NCI-H2227 (cell line): ENCODE results near the gene PGS1.

ENCODE experiments used
- DNase-seq: peaks from one replicate; lab custom pipeline; 2025; ENCODE audit not compliant: unreplicated experiment; lab: John Stamatoyannopoulos, UW

The PGS1 gene

DNA sequence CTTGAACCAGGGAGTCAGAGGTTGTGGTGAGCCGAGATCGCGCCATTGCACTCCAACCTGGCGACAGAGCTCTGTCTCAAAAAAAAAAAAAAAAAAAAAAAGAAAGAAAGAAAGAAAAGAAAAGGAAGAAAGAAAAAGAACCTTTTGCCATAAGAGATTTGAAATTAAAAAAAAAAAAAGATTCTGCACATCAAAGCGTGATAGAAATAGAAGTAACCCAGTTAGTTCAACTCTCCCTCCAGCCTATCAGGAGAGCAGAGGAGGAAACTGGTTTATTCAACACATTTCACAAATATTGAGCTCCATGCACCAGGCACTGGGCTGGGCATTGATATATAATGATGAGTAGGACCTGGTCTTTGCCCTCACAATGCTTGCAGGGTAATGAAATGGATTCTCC lies 16.2 kb upstream of the PGS1 start:
- DNase-seq: no peak

DNA sequence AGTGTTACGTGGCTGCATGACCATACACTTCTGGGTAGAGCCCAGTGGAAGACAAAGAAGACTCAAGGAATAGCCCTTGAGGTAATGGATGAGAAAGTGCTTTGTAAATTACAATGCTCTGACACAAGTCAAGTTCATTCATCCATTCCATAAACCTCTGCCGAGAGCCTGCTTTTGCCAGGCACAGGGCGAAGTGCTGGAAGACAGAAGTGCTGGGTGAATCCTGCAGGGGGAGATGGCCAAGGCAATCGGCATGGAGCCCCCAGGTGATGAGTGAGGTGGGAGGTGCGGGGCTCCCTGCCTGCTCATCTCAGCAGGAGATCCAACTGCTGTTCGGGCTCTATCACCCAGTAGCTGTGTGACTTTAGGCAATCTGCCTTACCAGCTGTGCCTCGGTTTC lies 15.8 kb upstream of the PGS1 start:
- no peak for DNase-seq

DNA sequence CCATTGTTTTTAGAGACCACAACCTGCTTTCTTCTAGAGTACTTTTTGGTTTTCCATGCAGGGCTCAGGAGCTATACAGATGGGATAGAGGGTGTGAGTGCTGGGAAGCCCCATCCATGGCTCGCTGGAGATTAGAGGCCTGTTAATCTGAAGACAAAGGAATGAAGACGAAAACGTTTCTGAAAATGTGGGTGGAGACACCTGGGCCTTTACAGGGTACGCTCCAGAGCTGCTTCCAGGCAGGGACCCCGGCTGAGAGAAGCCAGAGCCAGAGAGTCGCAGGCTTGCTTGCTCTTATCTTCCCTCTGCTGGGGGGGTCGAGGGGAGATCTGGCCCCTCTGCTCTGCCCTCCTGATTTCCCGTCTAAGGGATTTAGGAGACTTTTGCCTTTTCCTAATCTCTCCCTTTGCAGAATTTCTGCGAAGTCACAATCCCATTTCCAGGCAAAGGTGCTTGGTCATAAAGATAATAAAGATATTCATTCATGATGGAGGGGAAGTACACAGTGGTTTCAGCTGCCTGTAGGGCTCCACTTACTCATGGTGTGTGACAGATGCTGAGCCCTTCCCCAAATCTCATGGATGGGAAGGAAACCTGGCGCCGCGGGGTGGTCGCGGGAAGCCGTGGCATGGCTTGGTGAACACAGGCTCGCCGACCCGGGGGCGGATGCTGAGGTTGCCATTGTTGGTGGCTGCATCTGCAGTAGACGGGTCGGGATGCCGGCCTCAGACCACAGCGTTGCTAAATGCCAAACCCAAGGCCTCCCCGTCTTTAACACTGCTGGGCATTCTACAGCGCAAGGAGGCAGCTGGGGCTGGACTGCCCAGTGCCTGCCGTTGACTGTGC lies 13.8 kb upstream of the PGS1 start:
- no peak for DNase-seq

DNA sequence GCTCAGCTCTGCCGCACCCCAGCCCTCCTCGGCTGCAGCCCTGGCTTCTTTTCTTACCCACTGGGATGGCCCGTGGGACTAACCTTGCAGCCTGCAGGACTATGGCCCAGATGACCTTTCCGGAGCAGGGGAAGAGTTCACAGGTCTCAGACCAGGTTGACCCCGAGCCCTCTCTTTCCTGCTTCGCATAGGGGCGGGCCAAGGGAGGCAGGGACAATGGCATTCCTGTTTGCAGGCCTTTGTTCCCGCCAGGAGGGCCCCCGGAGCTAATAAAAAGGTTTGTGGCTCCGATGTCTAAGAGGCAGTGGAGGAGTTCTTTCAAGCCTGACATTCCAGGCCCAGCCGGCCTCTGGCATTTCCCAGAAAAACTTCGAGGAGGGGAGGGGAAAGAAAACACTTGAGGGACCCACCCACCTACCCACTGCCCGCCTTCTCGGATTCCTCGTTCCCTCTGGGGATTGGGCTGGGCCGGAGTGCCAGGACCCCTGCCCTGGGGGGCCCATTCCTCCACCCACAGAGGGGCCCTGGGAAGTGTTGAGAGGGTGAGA lies 12.8 kb upstream of the PGS1 start:
- no peak for DNase-seq

DNA sequence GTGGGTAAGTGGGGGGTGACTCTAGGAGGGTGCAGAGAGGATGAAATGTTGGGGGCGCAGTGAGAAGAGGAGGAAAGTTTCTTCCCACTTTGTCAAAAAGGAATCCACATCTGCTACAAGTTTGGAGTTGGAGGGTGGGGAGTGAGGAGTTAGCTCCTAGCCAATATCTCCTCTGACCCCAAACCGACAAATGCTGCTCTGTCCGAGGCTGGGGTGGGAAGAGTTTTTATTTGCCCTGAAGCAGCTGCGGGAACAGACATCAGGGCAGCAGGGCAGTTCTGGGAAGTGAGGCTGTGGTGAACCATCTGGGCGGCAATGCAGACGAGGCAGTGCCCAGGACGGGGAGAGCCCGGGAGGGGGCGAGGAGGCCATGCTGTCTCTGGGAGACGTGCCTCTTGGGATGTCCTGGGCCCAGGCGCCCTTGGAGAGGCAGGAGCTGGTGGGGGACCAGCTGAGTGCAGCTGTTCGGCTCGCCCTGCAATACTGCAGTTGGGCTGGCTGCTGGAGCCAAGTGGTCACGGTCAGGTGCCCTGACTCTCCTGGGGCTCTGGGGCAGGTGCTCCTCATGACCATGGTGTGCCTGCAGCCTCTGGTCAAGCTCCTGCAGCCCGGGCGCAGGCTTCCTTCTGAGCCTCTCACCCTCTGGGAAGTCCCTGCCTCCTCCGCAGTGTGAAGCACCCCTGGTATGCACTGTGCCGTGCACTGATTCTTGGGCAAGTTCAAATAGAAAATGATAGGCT lies 12.2 kb upstream of the PGS1 start:
- DNase-seq: no peak

DNA sequence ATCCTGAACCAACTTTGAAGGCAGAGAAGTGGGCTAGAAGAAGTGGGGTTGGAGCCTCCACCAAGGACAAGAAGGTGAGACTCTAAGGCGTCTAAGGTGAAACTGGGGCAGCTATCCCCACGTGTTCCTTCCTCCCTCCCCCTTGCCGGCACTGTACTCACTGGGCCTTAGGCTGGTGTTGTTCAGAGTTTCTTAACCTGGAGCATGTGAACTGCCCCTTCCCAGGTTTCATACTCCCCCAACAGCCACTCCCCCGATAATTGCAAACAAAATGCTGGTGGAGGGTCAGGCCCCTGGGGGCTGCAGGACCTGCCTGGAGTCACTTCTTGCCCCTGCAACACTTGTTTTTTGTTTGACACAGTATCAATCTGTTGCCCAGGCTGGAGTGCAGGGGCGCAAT lies 11.3 kb upstream of the PGS1 start:
- DNase-seq: no peak

DNA sequence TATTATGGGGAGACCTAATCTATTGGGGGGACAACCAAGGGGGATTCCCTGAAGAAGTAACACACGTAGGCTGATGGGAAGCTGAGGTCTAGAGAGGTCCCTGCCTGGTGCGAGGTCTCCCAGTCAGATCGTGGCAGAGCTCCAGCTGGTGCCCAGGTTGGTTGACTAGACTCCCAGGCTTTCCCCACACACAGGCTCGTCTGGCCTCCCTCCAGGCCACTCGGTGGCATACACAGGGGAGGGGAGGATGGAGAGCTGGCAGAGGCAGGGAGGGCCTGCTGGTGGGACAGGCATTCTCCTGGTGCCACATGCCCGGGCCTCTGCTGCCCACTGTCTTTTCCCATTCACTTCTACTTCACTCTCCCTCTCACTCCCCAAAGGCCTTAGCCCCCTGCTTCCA lies 10.1 kb upstream of the PGS1 start:
- no peak for DNase-seq

DNA sequence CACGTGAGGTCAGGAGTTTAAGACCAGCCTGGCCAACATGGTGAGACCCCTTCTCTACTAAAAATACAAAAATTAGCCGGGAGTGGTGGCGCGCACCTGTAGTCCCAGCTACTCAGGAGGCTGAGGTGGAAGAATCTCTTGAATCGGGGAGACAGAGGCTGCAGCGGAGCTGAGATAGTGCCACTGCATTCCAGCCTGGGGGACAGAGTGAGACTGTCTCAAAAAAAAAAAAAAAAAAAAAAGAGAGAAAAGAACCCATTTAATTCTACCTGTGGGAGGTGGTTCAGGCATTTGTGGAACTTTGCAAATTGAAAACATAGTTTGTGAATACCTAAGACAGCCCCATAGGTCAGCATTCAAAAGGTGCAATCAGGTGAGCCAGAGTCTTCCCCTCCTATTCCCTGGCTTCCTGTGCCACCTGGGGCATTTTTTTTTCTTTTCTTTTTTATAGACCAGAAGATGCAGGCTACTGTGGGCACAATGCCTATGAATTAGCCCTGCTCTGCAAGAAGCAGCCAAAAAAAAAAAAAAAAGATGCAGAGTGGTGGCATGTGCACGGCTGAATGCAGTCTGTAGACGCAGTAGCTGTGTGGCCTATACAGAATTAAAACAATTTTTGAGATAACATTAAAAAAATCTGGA lies 9.5 kb upstream of the PGS1 start:
- no peak for DNase-seq

DNA sequence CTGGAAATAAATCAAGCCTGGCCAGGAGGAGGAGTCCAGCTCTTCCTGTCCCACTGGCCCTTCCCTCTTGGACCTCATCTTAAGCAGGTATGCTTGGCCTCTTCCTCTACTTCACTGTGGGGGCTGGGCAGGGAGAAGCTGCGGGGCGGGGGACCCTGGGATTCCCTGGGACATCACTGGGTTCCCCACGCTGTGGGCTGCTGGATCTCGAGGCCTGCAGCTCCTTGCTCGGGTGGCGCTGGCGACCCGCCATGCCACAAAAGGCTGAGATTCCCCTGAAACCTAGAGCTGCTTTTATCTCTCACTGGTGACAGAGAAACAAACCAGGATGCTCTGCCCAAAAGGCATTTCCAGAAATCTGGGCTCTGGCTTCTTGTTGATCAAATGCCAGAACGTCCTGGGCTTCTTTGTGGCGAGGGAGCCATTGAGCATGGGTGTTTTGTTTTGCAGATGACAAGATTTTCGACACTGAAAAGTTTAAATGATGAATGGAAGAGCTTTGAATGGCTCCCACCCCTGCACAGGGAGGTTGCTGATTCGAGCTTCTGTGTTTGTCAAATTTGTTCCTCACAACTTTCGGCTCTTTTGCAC lies 8.6 kb upstream of the PGS1 start:
- no peak for DNase-seq

DNA sequence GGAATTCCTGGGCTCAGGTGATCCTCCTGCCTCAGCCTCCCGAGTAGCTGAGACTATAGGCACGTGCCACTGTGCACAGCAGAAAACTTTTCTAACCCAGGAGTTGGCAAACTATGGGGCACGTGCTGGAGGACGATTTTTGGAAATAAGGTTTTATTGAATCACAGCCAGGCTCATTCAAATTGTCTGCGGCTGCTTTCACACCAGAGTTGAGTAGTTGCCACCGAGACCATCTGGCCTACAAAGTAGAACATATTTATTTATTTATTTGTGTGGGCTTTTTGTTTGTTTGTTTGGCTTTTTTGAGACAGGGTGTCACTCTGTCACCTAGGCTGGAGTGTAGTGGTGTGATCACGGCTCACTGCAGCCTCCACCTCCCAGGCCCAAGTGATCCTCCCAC lies 7.4 kb upstream of the PGS1 start:
- no peak for DNase-seq

DNA sequence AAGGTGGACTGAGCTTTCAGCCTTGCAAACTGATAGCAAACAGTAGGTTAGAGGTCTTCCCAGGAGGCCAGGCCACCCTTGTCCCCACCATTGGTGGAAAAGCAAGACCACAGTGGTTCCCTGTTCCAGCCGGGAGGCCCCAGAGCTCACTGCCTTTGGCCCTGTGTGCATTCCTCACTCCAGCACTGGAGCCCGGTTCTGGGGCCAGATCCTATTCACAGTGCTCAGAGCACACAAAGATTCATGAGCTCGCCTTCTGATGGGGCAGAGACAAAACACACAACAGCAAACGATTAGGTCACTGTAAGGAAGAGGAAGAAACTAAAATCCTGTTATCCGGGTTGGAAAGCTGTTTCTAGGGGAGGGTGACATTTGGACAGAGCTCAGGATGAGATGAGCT lies 5.6 kb upstream of the PGS1 start:
- no peak for DNase-seq

DNA sequence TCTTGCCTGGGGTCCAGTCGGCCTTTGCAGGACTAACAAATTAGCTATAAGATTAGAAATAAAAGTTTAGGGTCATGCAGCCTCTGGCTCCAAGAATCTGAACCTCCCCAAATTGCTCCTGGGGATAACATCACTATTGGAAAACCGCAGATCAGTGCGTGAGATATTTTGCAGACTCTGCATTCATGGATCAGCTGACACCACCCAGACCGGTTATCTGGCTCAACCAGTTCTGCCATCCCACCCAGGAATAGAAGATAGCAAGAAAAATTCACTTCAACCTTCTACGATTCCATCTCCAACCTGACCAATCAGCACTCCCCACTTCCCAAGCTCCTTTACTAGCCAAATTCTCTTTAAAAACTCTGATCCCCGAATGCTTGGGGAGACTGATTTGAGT lies 4.3 kb upstream of the PGS1 start:
- DNase-seq: no peak

DNA sequence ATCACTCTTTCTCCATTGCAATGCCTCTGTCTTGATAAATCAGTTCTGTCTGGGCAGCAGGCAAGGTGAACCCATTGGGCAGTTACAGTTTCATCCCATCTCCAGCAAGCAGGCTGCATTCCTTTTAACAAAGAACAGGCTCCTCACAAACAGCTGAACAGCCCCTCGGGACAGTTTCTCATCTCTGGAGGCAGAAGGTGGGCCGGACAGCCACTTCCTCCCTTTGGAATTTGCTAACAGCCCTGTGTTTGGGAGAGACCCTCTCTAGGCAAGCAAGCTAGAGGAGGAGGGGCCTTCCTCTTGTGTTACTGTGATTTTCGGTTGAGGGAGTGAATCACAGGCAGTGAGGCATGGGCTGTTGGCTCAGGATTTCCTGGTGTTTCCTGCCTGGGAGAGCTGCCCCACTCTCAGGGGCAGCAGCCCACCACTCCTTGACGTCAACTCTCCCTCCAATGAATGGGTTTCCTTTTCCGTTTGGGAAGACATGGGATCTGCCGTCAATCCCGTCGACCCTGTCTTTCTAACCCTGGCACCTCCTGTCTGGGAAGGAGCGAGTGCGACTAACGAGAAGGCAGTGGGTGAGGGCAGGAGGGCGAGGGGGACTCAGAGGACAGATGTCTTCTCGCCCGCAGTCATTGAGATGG lies 3.7 kb upstream of the PGS1 start:
- DNase-seq: no peak

DNA sequence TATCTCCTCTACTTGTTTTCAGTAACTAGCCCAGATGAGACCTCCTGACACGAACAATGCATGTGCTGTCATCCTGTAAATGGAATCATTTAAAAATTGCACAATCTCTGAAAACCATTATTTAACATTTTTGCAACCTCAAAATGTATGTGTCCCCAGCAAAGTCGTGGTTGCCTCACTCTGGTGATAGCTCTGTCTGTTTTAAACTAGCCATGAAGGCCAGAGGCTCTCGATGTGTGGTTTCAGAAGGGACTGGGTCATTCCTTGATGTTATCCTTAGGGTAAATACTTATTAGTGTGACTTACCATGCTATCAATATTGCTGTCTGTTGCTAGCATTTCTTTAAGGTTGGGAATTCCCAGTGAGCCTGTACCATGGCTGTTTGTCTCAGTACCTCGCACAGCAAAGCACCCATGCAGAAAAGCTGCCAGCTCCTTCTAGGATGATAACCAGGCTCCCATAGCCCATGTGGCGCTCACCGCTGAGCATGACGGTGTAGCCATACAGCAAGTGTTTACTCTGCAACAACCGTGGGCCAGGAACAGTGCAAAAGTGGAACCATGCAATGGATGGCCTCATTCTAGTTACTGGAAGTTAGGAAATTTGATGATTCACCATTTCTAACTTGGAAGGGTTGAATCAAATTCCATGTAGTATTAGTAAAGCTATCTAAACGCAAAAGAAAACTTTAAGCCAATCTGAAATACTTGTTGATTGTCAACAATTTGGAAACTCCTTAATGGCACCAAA lies 2.9 kb upstream of the PGS1 start:
- DNase-seq: no peak

DNA sequence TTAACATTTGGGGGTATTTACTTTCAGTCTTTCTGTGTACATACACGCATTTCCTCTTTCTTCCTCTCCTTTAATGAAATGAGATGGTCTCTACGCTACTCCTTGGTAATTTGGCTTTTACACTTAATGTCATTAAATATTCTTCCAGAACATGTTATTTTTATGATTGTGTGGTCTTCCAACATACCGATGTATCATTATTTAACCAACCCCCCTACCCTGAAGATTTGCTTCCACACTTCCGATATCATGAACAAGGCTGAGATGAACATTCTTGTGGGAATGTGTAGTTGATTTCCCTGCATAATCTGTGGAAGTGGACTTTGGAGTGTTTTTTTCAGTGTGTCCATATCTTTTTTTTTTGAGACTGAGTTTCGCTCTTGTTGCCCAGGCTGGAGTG lies 2.3 kb upstream of the PGS1 start:
- no peak for DNase-seq

DNA sequence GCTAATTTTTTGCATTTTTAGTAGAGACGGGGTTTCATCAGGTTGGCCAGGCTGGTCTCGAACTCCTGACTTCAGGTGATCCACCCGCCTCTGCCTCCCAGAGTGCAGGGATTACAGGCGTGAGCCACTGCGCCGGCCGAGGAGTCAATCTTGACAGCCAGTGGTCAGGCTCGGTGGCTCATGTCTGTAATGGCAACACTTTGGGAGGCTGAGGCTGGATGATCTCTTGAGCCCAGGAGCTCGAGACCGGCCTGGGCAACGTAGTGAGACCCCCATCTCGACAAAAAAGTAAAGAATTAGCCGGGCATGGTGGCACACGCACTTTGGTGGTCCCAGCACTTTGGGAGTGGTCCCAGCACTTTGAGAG lies 608 bp upstream of the PGS1 start:
- no peak for DNase-seq

DNA sequence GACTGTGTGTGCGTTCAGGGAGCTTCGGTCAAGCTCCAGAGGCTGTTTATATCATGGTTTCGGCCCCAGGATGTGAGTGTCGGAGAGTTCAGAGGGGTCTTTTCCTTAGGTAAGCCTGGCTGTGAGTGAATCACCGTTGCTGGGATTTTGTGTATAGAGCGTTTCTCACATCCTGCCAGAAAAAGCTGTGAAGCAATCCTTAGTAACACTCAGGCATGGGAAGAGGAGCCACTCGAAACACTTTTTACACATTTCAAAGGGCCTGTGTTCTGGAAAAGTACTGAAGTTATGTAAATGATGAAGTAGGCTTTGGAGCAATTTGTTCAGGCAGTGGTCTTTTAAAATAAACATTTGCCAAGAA lies 662 bp downstream of the PGS1 start:
- no peak for DNase-seq

DNA sequence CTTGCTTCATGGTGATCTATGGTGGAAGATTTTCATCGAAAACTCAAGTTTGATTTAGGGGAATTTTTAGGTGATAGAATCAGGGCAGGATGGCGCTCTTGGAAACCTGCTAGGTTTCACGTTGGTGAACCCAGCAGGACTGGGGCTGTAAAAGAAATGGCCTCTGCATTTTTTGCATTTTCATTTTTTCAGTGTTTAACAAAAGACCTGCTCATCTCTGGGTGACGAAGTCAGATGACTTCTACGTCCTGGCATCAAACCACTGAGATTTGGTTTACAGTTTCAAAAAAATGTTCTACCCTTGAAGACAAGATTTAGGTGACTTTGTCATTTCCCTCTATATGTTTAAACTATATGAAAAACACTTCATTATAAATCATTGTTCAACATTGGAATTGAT lies 1.9 kb downstream of the PGS1 start:
- no peak for DNase-seq

DNA sequence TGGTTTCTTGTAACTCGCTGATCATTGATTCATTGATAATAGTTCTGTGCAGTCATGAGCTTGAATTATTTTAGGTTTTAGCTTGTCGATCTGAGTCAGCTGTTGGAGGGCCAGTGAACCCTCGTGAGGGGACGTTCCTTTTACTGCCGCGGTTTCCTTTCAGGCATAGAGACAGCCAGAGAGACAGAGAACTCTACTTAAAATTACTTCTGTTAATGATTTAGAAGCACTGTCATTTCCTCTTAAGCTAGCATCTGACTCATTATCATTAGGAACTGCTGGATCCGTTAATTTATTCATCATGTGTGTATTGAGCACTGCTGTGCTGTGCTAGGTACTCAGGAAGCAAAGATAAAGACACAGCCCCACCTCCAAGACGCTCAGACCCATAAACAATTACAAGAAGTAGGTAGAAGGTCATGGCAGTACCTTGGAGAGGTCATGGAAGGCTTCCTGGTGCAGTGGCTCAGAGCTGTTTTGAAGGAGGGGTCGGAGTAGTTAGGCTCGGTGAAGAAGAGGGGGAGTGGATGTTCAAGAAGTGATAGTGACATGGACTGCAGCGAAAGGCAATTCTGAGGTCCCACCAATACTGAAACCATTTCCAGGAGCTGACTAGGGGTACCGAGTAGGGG lies 3.3 kb downstream of the PGS1 start:
- no peak for DNase-seq
